ENCODE measurements around the gene KCTD15.

Gene KCTD15

DNA sequence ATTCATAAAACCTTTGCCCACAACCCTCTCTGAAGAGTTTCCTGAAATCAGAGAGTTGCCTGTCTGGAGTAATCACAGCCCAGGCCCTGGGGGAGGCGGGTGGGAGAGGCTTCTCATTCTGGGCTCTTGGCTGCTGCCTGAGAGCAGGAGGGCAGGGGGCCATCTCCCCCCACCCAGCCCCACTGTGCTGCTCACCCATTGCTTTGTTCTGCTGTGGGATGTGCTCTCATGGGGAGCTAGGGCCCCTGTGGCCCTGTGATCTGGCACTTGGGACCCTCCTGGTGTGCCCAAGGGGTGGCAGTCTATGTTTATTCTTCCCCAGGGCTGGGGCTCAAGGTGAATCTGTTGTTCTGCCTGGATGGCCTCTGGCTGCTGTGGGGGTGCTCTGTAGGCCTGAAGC lies 6.1 kb downstream of the KCTD15 start:
- H3K9ac ChIP-seq (ENCODE audit: low read depth, low read length): no peak overlapping the region
- H3K27ac ChIP-seq (ENCODE audit: low read length): no peak overlapping the region
- H4K20me1 ChIP-seq (ENCODE audit: insufficient read depth, low read length): peaks cover 10% of the 10 kb centered on the region; the same call in 1 of the 2 replicates
- H3K4me3 ChIP-seq (ENCODE audit: low read depth in 1 of 2, low read length in 2 of 2): no peak overlapping the region
- no peaks in the 10 kb centered on the region for H3K9me3 ChIP-seq (ENCODE audit: insufficient read depth, low read length, severe bottlenecking)
- H3K36me3 ChIP-seq (ENCODE audit: insufficient read depth, low read length): no peaks in the 10 kb centered on the region
- H3K4me2 ChIP-seq (ENCODE audit: insufficient read depth, low read length): no peak overlapping the region
- H3K4me1 ChIP-seq (ENCODE audit: insufficient read depth, low read length): no peaks in the 10 kb centered on the region
- no peaks in the 10 kb centered on the region for H3K27me3 ChIP-seq (ENCODE audit: insufficient read depth, low read length, poor library complexity)
- no peak overlapping the region for H2AFZ ChIP-seq (ENCODE audit: low read depth, low read length)
- no peaks in the 10 kb centered on the region for H3K79me2 ChIP-seq (ENCODE audit: insufficient read depth, low read length)
- ATAC-seq (ENCODE audit: insufficient read depth, low read depth) (no peak), DNase-seq (no peak)
- TF ChIP-seq, protein P1, sequence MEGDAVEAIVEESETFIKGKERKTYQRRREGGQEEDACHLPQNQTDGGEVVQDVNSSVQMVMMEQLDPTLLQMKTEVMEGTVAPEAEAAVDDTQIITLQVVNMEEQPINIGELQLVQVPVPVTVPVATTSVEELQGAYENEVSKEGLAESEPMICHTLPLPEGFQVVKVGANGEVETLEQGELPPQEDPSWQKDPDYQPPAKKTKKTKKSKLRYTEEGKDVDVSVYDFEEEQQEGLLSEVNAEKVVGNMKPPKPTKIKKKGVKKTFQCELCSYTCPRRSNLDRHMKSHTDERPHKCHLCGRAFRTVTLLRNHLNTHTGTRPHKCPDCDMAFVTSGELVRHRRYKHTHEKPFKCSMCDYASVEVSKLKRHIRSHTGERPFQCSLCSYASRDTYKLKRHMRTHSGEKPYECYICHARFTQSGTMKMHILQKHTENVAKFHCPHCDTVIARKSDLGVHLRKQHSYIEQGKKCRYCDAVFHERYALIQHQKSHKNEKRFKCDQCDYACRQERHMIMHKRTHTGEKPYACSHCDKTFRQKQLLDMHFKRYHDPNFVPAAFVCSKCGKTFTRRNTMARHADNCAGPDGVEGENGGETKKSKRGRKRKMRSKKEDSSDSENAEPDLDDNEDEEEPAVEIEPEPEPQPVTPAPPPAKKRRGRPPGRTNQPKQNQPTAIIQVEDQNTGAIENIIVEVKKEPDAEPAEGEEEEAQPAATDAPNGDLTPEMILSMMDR (IDR thresholded peaks at IDR 0.05; ENCODE audit: borderline replicate concordance, extremely low read depth, low read length, poor library complexity, severe bottlenecking): no peak
- no peak for TF ChIP-seq EZH2 (IDR thresholded peaks at IDR 0.05; ENCODE audit: borderline replicate concordance, low read depth, low read length, severe bottlenecking)

DNA sequence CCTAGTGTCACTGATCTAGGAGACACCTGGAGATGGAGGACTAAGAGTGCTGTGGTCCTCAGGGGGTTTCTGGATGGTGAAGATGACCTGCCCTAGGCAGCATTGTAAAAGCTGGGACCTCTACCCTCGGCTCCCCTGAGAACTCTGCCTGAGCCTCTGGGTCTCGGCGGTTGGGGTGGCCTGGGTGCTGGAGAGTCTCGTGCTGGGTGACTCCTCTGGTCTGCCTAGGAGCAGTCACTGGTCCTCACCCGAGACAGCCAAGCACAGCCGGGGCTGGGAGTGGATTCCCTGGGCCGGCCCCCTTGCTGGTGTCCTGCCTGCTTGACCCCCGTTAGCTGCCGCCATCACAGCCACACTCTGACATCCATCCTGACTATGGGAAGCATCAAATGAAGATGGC lies 6.7 kb downstream of the KCTD15 start:
- Histone ChIP-seq H4K20me1 (ENCODE audit: insufficient read depth, low read length) (peaks cover 10% of the 10 kb centered on the region; the same call in 1 of the 2 replicates), H3K4me2 (ENCODE audit: insufficient read depth, low read length) (no peak overlapping the region), H3K9me3 (ENCODE audit: insufficient read depth, low read length, severe bottlenecking) (no peaks in the 10 kb centered on the region), H3K27ac (ENCODE audit: low read length) (no peak overlapping the region), H3K79me2 (ENCODE audit: insufficient read depth, low read length) (no peaks in the 10 kb centered on the region), H3K9ac (ENCODE audit: low read depth, low read length) (no peak overlapping the region), H2AFZ (ENCODE audit: low read depth, low read length) (no peak overlapping the region), H3K27me3 (ENCODE audit: insufficient read depth, low read length, poor library complexity) (no peaks in the 10 kb centered on the region), H3K36me3 (ENCODE audit: insufficient read depth, low read length) (no peaks in the 10 kb centered on the region), H3K4me3 (ENCODE audit: low read depth in 1 of 2, low read length in 2 of 2) (no peak overlapping the region), H3K4me1 (ENCODE audit: insufficient read depth, low read length) (no peaks in the 10 kb centered on the region)
- DNase-seq: no peak
- no peak for ATAC-seq (ENCODE audit: insufficient read depth, low read depth)
- TF ChIP-seq EZH2 (IDR thresholded peaks at IDR 0.05; ENCODE audit: borderline replicate concordance, low read depth, low read length, severe bottlenecking): no peak
- TF ChIP-seq, protein P1 (IDR thresholded peaks at IDR 0.05; ENCODE audit: borderline replicate concordance, extremely low read depth, low read length, poor library complexity, severe bottlenecking): no peak

DNA sequence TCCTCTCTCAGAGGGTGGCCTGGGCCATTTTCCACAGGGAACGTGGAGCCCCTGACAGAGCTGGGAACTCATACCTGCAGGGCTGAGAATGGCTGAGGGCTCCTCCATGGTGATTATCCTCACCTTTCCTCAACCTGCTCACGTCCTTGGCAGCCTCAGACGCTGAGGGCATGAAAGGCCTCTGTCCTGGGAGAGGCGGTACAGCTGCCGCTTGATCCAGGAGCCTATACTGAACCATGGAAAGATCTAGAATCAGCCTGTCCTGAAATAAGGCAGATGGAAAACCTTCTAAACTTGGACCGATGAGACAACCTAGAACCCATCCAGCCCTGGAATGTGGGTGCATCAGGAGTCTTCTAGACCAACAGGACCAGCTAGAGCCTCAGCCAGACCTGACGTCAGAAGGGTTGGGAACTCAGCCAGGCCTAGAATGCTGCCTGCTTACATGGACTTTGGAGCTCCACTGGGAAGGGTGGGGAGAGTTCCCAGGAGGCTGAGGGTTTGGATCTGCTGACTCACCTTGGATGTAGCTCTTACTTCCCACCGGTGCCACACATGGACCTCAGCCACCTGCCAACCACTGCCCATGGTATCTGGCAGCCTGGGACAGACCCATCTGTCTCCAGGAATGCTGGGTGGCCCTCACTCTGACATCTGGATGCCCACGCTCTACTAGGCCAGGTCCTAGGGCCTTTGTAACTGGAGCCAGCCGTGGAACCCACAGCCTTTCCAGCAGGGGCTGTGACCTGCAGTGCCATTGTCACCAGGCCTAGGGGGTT lies 7.5 kb downstream of the KCTD15 start:
- H3K27ac ChIP-seq (ENCODE audit: low read length): no peak overlapping the region
- H4K20me1 ChIP-seq (ENCODE audit: insufficient read depth, low read length): peaks cover 10% of the 10 kb centered on the region; the same call in 1 of the 2 replicates
- DNase-seq: no peak
- no peak for ATAC-seq (ENCODE audit: insufficient read depth, low read depth)
- H3K9me3 ChIP-seq (ENCODE audit: insufficient read depth, low read length, severe bottlenecking): no peaks in the 10 kb centered on the region
- no peak overlapping the region for H3K4me3 ChIP-seq (ENCODE audit: low read depth in 1 of 2, low read length in 2 of 2)
- H3K4me1 ChIP-seq (ENCODE audit: insufficient read depth, low read length): no peaks in the 10 kb centered on the region
- no peak overlapping the region for H3K9ac ChIP-seq (ENCODE audit: low read depth, low read length)
- H2AFZ ChIP-seq (ENCODE audit: low read depth, low read length): no peak overlapping the region
- H3K4me2 ChIP-seq (ENCODE audit: insufficient read depth, low read length): no peak overlapping the region
- H3K79me2 ChIP-seq (ENCODE audit: insufficient read depth, low read length): no peaks in the 10 kb centered on the region
- no peaks in the 10 kb centered on the region for H3K27me3 ChIP-seq (ENCODE audit: insufficient read depth, low read length, poor library complexity)
- no peaks in the 10 kb centered on the region for H3K36me3 ChIP-seq (ENCODE audit: insufficient read depth, low read length)
- no peak for TF ChIP-seq EZH2 (IDR thresholded peaks at IDR 0.05; ENCODE audit: borderline replicate concordance, low read depth, low read length, severe bottlenecking)
- TF ChIP-seq, protein P1 (IDR thresholded peaks at IDR 0.05; ENCODE audit: borderline replicate concordance, extremely low read depth, low read length, poor library complexity, severe bottlenecking): no peak

Measured in DND-41 (cell line).